Mammary epithelial cell (primary cell): ENCODE results near the gene CDH16.

Experiments
- CTCF ChIP-seq, 2 donors: IDR thresholded peaks in 1 of 2; conservative IDR thresholded peaks in 1 of 2; 2 replicates each; pipeline ENCODE4 v1.5.1; 2011 to 2012; ENCODE audit warnings: inconsistent platforms in 2 of 2, low read length in 2 of 2, mild to moderate bottlenecking in 2 of 2, control low read depth in 1 of 2, low read depth in 1 of 2; ENCODE audit not compliant: insufficient read depth in 1 of 2; ENCODE audit errors: extremely low read depth in 1 of 2
- EZH2 ChIP-seq: IDR thresholded peaks from 2 replicates; pipeline ENCODE4 v1.6.1; 2012; ENCODE audit warnings: low read length, inconsistent platforms, borderline replicate concordance

GRCh38 chr16:66935314-66936011 lies 16.8 kb upstream of the CDH16 start, which contains the start of gene CES2:
- no peak for TF ChIP-seq EZH2
- no peak for TF ChIP-seq CTCF (conservative IDR thresholded peaks at IDR 0.05 in 1 of 2, IDR thresholded peaks at IDR 0.05 in 1 of 2; ENCODE audit: extremely low read depth in 1 of 2, insufficient read depth in 1 of 2, low read depth in 1 of 2, low read length in 2 of 2)
